Measurements from ENCODE around the gene MYADML2.
"Not testable (repeated sequence)": the region's sequence is repeated elsewhere in the genome, so short reads cannot be mapped to it uniquely, and the experiment has no call there.

Gene MYADML2

GRCh38 chr17:81957691-81958432 is 10.8 kb upstream of the MYADML2 start:
- DNase-seq = no peak

- no peak for DNase-seq
These were observed 9.9 kb upstream of the MYADML2 start for GRCh38 chr17:81956607-81957589.

GRCh38 chr17:81955756-81956544 is 8.9 kb upstream of the MYADML2 start:
- DNase-seq = no peak

GRCh38 chr17:81955058-81955681 is 8.1 kb upstream of the MYADML2 start:
- DNase-seq = no peak

GRCh38 chr17:81954131-81955057 is 7.4 kb upstream of the MYADML2 start:
- DNase-seq = no peak

GRCh38 chr17:81953443-81953842 is 6.4 kb upstream of the MYADML2 start:
- not testable (repeated sequence) for DNase-seq

GRCh38 chr17:81952792-81953228 is 5.8 kb upstream of the MYADML2 start:
- DNase-seq = no peak

GRCh38 chr17:81951785-81952684 is 5.0 kb upstream of the MYADML2 start:
- DNase-seq = no peak

- DNase-seq = no peak
These were observed 3.5 kb upstream of the MYADML2 start for GRCh38 chr17:81950501-81950900.

- DNase-seq = no peak
These were observed 1.8 kb upstream of the MYADML2 start for GRCh38 chr17:81948635-81949378.

- DNase-seq = no peak
These were observed 2.2 kb downstream of the MYADML2 start for GRCh38 chr17:81944858-81945257.

- no peak for DNase-seq
These were observed 4.9 kb downstream of the MYADML2 start for GRCh38 chr17:81942167-81942553.

GRCh38 chr17:81941484-81942166 is 5.4 kb downstream of the MYADML2 start:
- DNase-seq = no peak

- DNase-seq = no peak
These were observed 6.2 kb downstream of the MYADML2 start for GRCh38 chr17:81940538-81941483.

GRCh38 chr17:81939881-81940385 is 7.1 kb downstream of the MYADML2 start:
- no peak for DNase-seq

- DNase-seq = no peak
These were observed 7.8 kb downstream of the MYADML2 start for GRCh38 chr17:81939218-81939617.

- no peak for DNase-seq
These were observed 11.3 kb downstream of the MYADML2 start for GRCh38 chr17:81935709-81936084.
